HG03342 (cell line): ENCODE results near the gene FAM227A.
"Not testable (repeated sequence)": the region's sequence is repeated elsewhere in the genome, so short reads cannot be mapped to it uniquely, and the experiment has no call there.

ENCODE experiments used
- ATAC-seq: cut with Tn5 transposase; IDR thresholded peaks from one replicate; pipeline ENCODE4 v1.9.1; 2021; ENCODE audit warnings: mild to moderate bottlenecking, moderate library complexity; ENCODE audit not compliant: unreplicated experiment

FAM227A gene

DNA sequence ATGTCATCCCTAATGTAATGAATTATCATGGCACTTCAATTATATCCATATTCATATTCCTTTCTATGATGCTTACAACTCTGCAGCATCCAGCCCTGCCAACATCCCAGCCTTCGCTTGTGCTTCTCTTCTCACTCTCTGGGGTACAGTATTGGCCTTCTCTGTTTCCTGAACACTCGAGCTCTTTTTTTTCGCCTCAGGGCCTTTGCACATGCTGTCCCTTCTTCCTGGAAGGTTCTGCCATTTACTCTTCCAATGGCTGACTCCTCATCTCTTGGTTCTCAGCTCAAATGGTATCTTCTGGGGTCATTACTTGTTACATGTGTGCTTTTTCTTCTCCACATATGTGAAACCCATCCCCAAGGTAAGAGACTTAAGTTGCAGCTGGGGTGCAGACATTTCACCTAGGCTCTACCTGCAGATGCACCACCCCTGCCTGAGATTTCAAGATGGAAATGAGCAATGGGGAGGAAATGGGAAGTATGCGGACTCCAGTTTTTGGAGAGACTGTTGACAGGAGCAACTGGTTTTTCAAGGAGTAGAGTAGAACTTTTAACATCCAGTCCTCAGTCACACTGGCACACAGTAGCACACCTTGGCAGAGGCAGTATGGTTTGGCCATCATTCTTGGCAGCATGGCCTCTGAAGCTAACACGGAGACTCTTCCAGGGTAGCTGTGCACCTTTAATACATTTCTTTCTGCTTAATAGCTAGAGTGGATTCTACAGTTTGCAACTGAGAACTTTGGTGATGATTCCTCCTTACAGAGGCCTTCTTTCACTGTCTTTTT, 43.8 kb downstream of the FAM227A start:
- ATAC-seq, result no peak

DNA sequence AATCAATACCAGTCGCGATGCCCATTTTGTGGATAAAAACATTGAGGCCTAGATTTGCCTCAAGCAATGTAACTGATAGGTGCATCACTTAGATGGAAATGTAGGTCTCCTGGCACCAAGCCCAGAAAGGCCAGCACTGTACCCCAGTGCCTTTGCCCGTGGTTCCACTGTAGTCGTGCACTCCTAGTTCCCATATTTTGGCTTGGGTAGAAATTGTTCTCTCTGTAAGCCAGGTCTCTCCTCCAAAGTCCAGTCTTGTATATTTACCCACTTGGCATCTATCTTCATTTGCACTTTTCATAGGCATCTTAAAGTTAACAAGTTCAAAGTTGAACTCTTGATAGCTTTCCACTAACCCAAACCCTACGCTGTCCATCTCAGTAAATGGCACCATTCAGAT, 44.6 kb downstream of the FAM227A start:
- no peak for ATAC-seq

DNA sequence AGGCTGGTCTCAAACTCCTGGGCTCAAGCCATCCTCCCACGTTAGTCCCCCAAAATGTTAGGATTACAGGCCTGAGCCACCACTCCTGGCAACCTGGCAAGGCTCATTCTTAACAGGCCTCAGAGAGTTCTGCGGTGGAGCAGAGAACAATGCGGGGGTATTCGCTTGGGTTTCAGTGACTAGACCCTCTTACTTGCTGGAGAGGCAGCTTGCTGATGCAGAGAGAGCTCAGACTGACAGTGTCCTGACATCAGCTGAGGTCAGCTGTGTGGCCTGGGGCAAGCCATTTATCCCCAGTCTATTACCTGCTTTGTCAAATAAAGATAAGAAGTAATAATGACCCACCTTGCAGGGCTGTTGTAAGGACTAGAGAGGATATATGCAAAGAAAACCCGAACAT, 46.0 kb downstream of the FAM227A start:
- no peak for ATAC-seq

DNA sequence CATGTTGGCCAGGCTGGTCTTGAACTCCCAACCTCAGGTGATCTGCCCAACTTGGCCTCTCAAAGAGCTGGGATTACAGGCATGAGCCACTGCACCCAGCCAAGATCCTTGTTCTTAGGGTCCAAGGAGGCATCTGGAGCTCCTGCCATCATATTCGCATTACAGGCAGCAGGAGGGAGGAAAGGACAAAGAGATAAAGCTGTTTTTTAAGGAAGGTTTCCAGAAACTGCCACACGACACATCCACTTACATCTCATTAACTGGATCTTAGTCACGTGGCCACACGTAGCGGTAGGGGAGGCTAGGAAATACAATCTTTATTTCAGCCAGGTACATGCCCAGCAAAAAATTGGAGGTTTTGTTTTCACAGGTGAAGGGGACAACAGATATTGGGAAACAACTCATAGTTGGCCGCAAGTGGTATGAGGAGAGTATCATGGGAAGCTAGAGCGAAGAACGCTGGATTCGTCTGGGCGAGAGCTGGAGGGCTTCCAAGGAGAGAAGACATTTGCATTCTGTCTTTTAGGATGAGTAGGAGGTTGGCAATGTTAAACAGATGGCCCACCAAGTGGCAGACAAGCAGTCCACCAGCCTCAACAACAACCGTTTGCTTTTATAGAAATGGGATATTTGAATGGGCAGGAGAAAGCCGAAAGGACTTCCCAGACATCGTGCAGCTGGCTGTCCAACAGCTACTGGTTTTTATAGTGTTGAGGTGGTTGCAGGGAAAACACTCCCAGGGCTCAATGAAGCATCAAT, 47.0 kb downstream of the FAM227A start:
- no peak for ATAC-seq

GRCh38 chr22:38607680-38608079, 48.5 kb downstream of the FAM227A start:
- no peak for ATAC-seq

GRCh38 chr22:38602166-38602565, 54.0 kb downstream of the FAM227A start:
- no peak for ATAC-seq

GRCh38 chr22:38601221-38601764, 54.9 kb downstream of the FAM227A start:
- no peak for ATAC-seq

GRCh38 chr22:38599466-38599865, 56.7 kb downstream of the FAM227A start:
- ATAC-seq, result no peak

GRCh38 chr22:38582923-38583322, 73.3 kb downstream of the FAM227A start:
- ATAC-seq, result not testable (repeated sequence)

DNA sequence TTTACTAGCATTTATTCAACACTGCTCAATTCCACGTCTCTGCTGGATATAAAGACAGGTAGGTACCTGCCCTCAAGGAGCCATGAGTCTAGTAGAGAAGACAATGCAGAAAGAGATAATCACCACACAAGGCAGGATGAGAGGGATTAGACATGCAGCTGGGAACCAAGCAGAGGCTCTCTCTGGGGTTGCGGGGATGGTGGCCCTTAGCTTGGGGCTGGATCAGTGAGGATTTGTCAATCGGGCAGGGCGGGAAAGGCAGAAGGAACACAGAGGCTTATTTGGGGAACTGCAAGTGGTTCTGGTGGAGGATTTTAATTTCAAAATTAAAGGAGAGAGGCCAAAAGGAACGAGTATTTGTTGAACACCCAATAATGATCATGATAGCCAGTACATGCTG, 77.7 kb downstream of the FAM227A start:
- no peak for ATAC-seq

GRCh38 chr22:38572065-38572464, 84.1 kb downstream of the FAM227A start:
- ATAC-seq, result no peak

GRCh38 chr22:38570779-38571364, 85.3 kb downstream of the FAM227A start:
- ATAC-seq, result no peak

GRCh38 chr22:38569972-38570778, 86.0 kb downstream of the FAM227A start, which contains the start of gene DMC1:
DMC1 (minus strand) TSS chr22:38570183; CDS start chr22:38568256, 1,927 bp downstream.
- ATAC-seq, result peak; percentile 58

- no peak for ATAC-seq
Observed at GRCh38 chr22:38569181-38569971, 86.8 kb downstream of the FAM227A start.

GRCh38 chr22:38567531-38568285, 88.5 kb downstream of the FAM227A start:
- no peak for ATAC-seq

DNA sequence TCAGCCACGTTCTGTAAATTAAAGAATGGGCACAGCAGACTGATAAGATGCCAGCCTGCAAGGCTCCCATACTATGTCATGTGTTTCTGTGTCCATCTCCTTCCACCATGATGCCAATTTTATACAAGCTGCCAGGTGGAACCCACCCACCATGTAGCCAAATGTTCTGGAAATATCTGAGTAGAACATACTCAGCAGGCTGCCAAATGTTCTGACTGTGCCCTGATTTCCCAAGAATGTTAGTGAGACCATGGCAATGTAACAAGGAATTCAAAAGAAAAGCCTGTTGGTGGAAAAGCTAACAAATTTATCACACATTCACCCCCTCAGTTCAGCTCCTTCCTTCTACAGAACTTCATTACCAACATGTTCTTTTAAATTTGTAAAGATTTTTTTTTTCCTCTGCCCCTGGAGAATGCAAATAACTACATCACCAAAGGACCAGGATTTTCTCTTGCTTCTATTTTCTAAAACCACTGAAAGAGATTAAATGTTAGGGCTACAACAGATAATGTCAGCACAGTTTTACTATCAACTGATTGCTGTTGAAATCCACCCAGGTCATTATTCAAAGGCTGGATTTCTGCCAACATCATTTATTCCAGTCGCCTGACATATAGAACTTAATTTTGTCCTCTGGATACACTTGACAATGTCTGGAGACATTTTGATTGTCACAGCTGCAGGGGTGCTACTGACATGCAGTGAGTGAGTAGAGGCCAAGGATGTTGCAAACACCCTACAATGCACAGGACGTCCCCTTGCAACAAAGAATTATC, 89.3 kb downstream of the FAM227A start:
- no peak for ATAC-seq

DNA sequence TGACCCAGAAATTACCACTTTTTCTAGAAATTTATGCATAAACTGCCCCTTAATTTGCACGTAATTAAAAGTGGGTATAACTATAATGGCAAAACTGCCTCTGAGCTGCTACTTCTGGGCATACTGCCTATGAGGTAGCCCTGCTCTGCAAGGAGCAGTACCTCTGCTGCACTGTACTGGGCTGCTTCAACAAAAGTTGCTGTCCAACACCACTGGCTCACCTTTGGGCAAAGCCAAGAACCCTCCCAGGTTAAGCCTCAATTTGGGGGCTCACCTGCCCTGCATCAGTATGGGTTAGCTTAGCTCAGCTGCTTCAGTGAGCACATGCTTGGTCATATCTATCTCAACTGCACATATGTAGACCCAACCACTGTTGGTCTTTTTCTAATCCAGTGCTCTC, 90.8 kb downstream of the FAM227A start:
- ATAC-seq, result no peak

DNA sequence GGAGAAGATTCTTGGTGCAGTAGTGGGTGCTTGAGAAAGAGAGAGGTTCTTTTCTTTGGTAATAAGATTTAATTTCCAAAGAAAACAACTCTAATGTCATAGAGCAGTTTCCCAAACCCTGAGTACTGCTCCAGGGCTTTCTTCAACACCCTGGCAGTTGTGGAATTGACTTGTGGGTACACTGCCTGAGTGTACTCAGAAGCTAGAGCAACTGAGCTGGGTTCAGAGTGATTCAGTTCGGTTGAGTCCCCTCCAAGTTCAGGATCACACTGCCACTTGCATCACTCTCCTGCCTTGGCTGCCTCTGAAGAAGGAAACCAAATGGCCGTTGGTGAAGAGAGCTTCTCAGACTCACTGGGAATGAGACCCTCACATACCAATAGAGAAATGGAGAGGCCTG, 91.5 kb downstream of the FAM227A start:
- ATAC-seq, result no peak
